ENCODE measurements around the gene FAM111B.
"Not testable (repeated sequence)": the region's sequence is repeated elsewhere in the genome, so short reads cannot be mapped to it uniquely, and the experiment has no call there.

Gene FAM111B

GRCh38 chr11:59102259-59102765 is 4.7 kb upstream of the FAM111B start:
- DNase-seq, result peak; percentile 43 to 53

GRCh38 chr11:59107721-59108120 is 684 bp downstream of the FAM111B start:
- not testable (repeated sequence) for DNase-seq

GRCh38 chr11:59112494-59112893 is 5.5 kb downstream of the FAM111B start:
- no peak for DNase-seq

- no peak for DNase-seq
Measured at GRCh38 chr11:59114344-59114743, 7.3 kb downstream of the FAM111B start.

- DNase-seq, result no peak
Measured at GRCh38 chr11:59115553-59115952, 8.5 kb downstream of the FAM111B start.

- DNase-seq, result no peak
Measured at GRCh38 chr11:59117774-59118173, 10.7 kb downstream of the FAM111B start.

GRCh38 chr11:59119826-59120225 is 12.8 kb downstream of the FAM111B start:
- no peak for DNase-seq

- DNase-seq, result peak; percentile 80 to 90
Measured at GRCh38 chr11:59135648-59136461, 28.8 kb downstream of the FAM111B start.

GRCh38 chr11:59136551-59136950 is 29.5 kb downstream of the FAM111B start:
- not testable (repeated sequence) for DNase-seq

GRCh38 chr11:59137190-59137589 is 30.2 kb downstream of the FAM111B start:
- DNase-seq, result no peak

GRCh38 chr11:59138643-59139042 is 31.6 kb downstream of the FAM111B start:
- DNase-seq, result no peak

- no peak for DNase-seq
Measured at GRCh38 chr11:59141191-59141590, 34.2 kb downstream of the FAM111B start.

GRCh38 chr11:59141673-59142460 is 34.8 kb downstream of the FAM111B start:
- DNase-seq, result no peak

- peak; percentile 81 to 82 for DNase-seq
Measured at GRCh38 chr11:59142530-59143507, 35.8 kb downstream of the FAM111B start, which contains the start of gene FAM111A. TSS of gene FAM111A (plus strand) at chr11:59142856. CDS start at chr11:59148873, 6,017 bp downstream.

GRCh38 chr11:59144096-59144495 is 37.1 kb downstream of the FAM111B start:
- DNase-seq, result no peak

- peak; percentile 64 to 71 for DNase-seq
Measured at GRCh38 chr11:59144579-59145345, 37.7 kb downstream of the FAM111B start.

GRCh38 chr11:59145534-59145933 is 38.5 kb downstream of the FAM111B start:
- DNase-seq, result no peak

GRCh38 chr11:59151761-59152160 is 44.7 kb downstream of the FAM111B start:
- DNase-seq, result no peak

GRCh38 chr11:59152312-59152951 is 45.4 kb downstream of the FAM111B start:
- DNase-seq, result no peak

GRCh38 chr11:59154610-59155009 is 47.6 kb downstream of the FAM111B start:
- no peak for DNase-seq

- DNase-seq, result no peak
Measured at GRCh38 chr11:59157433-59157832, 50.4 kb downstream of the FAM111B start.

Data from activated CD4-positive, alpha-beta T cell treated with anti-CD3 and anti-CD28 coated beads for 4 hours (primary cell).